ENCODE measurements around the gene CIAO2B.
A peak's percentile ranks its signal among the peaks of the same experiment; 100 is the strongest.

Gene CIAO2B

DNA sequence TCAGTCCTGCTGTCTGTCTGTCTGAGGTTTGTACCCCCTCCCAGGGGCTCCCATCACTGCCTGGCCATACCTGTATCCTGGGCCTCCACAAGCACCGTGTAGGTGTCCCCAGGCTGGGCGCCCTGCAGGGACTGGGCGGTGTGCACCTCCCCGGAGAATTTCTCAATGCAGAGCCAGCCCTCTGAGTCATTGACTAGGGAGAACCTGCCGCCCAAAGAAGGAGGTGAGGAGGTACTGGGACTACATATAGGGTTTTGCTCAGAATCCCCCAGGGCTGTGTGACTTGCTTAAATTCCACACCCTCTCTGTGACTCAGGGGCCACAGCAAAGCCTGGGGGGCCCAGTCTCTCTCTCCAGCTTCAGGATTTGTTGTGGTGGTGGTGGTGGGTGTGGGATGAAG lies 23.1 kb downstream of the CIAO2B start:
- TF ChIP-seq, protein P1, sequence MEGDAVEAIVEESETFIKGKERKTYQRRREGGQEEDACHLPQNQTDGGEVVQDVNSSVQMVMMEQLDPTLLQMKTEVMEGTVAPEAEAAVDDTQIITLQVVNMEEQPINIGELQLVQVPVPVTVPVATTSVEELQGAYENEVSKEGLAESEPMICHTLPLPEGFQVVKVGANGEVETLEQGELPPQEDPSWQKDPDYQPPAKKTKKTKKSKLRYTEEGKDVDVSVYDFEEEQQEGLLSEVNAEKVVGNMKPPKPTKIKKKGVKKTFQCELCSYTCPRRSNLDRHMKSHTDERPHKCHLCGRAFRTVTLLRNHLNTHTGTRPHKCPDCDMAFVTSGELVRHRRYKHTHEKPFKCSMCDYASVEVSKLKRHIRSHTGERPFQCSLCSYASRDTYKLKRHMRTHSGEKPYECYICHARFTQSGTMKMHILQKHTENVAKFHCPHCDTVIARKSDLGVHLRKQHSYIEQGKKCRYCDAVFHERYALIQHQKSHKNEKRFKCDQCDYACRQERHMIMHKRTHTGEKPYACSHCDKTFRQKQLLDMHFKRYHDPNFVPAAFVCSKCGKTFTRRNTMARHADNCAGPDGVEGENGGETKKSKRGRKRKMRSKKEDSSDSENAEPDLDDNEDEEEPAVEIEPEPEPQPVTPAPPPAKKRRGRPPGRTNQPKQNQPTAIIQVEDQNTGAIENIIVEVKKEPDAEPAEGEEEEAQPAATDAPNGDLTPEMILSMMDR (conservative IDR thresholded peaks at IDR 0.05; ENCODE audit: low read depth): no peak
- peak; percentile 65 for DNase-seq (ENCODE audit: low spot score)
- no peak overlapping the region for H3K27ac ChIP-seq
- ChIA-PET POLR2A (ENCODE audit: low non-redundant PET) (no interaction called here), CTCF (interaction anchor here (0.7 to 3.7 kb wide), 2 partner anchors 16 to 32 kb away, joined by 4 to 22 read pairs; no protein-coding TSS in a partner anchor)

DNA sequence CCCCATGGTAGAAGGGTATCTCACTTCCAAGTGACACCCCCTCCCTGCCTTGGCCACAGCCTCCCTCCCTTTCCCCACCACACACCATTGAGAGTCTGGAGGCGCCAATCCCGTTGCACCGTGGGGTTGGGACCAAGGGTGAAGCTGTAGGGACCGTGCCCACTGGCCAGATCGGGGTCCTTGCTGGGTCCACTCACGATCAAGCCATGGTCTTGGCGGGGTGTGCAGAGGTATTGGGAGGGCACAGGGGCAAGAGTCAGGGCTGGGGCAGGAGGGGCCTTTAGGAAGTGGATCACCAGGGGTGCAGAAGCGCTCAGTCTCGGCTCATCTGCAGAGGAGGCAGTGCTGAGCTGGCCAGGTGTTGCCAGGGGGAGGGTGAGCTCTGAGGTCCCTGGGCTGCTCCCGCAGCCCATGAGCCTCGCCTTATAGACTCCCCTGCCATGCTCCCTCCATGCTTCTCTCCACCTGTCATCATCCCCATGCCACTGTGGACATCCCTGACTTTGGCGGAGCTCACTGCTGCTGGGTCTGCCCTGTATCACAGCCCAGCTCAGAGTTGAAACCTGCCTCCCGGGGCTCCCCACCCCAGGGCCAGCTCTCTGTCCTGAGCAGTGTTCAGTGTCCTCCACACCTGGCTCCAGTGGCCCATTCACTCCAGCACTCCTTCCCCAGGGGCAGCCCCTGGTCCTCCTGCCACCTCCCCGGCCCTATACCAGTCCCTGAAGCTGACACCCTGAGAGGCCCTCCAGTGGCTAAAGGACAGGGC lies 23.8 kb downstream of the CIAO2B start:
- ChIA-PET POLR2A (ENCODE audit: low non-redundant PET) (no interaction called here), CTCF (interaction anchor here (0.5 to 3.7 kb wide), 7 partner anchors 9 to 90 kb away, joined by 3 to 22 read pairs (median 4); no protein-coding TSS in a partner anchor)
- TF ChIP-seq, protein P1 (conservative IDR thresholded peaks at IDR 0.05; ENCODE audit: low read depth): no peak
- H3K27ac ChIP-seq: no peak overlapping the region
- DNase-seq (ENCODE audit: low spot score): no peak

DNA sequence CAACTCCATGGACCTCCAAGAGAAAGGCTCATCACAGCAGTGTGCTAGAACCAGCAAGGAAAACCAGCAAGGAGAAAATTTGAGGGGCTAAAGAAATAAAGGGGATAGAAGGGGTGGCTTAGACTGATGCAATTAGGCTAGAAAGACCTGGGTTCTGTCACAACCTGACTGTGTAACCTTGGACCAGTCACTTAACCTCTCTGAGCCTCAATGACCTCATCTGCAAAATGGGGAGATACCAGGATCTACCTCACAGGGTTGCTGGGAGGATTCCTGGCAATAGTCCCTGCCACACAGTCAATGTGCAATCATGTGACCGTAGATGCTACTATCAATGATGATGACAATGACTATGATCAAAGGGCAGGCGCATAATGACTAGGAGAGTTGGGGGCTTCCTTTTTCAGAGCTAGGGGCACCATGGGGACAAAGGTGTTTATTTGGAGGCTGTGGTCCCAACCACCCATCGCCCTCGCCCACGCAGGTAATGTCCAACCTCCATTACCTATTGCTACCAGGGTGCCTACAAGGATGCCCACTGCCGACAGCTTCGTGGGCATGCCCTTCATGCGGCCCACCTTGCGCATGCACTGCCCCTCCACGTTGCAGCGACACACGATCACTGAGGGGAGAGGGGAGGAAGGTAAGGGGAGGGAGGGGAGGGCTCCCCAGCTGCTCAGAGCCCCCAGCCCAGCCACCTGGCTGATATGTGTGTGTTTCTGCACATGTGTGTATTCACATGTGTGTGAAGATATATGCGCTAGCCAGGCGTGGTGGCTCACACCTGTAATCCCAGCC lies 25.2 kb downstream of the CIAO2B start:
- no peak overlapping the region for H3K27ac ChIP-seq
- POLR2A ChIA-PET (ENCODE audit: low non-redundant PET): no interaction called here
- no peak for DNase-seq (ENCODE audit: low spot score)
- CTCF ChIA-PET: interaction anchor here (0.7 to 3.7 kb wide), 4 partner anchors 8 to 105 kb away, joined by 3 to 22 read pairs (median 6); no protein-coding TSS in a partner anchor
- TF ChIP-seq, protein P1 (conservative IDR thresholded peaks at IDR 0.05; ENCODE audit: low read depth): no peak

DNA sequence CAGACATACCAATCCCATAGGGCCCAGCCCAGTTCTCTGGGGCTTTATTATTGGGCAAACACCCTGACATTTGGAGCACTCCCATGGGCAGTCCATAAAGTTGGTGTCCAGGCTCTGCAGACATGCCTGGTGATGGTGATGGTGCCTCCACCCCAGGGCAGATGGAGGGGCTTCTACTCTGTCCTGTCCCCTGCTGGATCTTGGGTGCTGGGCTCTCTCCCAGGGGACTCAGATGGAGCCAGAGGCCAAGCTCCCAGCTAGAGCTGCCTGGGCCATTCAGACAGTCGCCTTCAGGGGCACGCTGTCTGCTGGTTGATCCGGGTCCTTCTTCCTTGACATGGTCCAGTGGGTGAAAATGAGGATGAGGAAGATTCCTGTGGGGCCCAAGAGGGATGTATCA lies 26.1 kb downstream of the CIAO2B start:
- POLR2A ChIA-PET (ENCODE audit: low non-redundant PET): no interaction called here
- no peak for DNase-seq (ENCODE audit: low spot score)
- TF ChIP-seq, protein P1 (conservative IDR thresholded peaks at IDR 0.05; ENCODE audit: low read depth): no peak
- no peak overlapping the region for H3K27ac ChIP-seq
- CTCF ChIA-PET: no interaction called here

DNA sequence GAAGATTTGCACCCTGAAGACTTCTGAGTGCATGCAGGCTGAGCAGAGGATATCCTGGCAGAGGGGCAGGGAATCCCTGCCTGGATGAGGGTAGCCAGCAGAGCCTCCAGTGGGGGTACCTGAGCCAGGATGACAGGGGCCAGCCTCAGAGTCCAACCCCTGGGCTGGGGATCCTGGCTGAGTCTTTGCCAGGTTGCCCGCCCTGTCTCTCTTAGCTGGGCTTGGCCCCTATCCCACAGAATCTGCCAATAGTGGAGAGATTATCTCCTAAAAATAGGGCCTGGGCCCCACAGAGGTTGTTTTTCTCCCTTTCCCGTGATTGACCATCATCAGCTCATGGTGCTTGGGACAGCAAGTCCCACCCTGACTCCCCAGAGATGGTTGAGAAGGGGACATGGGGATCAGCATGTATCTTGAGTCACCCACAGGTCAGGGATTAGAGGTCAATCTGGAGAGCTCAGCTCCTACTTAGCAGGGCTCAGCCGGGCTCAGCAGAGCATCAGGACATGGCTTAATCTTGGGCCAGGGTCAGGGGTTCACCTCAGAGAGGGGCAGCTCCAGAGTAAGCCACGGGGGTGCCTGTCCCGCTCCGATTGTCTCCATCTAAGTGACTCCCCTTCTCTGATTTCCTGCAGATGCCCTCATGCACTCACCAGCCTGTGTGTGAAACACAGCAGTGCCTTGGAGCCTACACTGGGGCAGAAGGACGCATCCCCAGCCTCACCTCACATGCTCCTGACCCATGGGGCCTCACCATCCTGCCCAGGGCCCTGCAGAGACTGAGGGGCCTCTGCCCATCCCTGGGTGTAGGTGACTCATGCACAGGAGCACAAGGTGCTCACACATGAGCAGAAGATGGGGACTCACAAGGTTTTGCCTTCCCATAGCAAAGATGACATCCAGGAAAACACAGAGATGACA lies 27.0 kb downstream of the CIAO2B start:
- TF ChIP-seq, protein P1 (conservative IDR thresholded peaks at IDR 0.05; ENCODE audit: low read depth): no peak
- CTCF ChIA-PET: no interaction called here
- DNase-seq (ENCODE audit: low spot score): no peak
- no peak overlapping the region for H3K27ac ChIP-seq
- POLR2A ChIA-PET (ENCODE audit: low non-redundant PET): no interaction called here

Data from RWPE1 (cell line).